Measurements from ENCODE around the gene MAPKAPK2.

Gene MAPKAPK2

GRCh38 chr1:206685334-206685768, 646 bp downstream of the MAPKAPK2 start:
- peak; percentile 24 for DNase-seq

- DNase-seq, result peak; percentile 55
Measured at GRCh38 chr1:206685769-206686477, 1.2 kb downstream of the MAPKAPK2 start.

- peak; percentile 24 for DNase-seq
Measured at GRCh38 chr1:206686478-206687249, 2.0 kb downstream of the MAPKAPK2 start.

- no peak for DNase-seq
Measured at GRCh38 chr1:206687251-206687914, 2.7 kb downstream of the MAPKAPK2 start.

- DNase-seq, result no peak
Measured at GRCh38 chr1:206687915-206688442, 3.3 kb downstream of the MAPKAPK2 start.

GRCh38 chr1:206690516-206690915, 5.8 kb downstream of the MAPKAPK2 start:
- no peak for DNase-seq

- DNase-seq, result no peak
Measured at GRCh38 chr1:206691604-206692003, 6.9 kb downstream of the MAPKAPK2 start.

GRCh38 chr1:206693029-206693428, 8.3 kb downstream of the MAPKAPK2 start:
- DNase-seq, result no peak

- DNase-seq, result no peak
Measured at GRCh38 chr1:206693592-206693991, 8.9 kb downstream of the MAPKAPK2 start.

GRCh38 chr1:206694171-206695124, 9.7 kb downstream of the MAPKAPK2 start:
- DNase-seq, result no peak

- DNase-seq, result no peak
Measured at GRCh38 chr1:206695733-206696132, 11.0 kb downstream of the MAPKAPK2 start.

- DNase-seq, result no peak
Measured at GRCh38 chr1:206696812-206697585, 12.3 kb downstream of the MAPKAPK2 start.

GRCh38 chr1:206698011-206698410, 13.3 kb downstream of the MAPKAPK2 start:
- no peak for DNase-seq

- no peak for DNase-seq
Measured at GRCh38 chr1:206699000-206699586, 14.4 kb downstream of the MAPKAPK2 start.

- no peak for DNase-seq
Measured at GRCh38 chr1:206699626-206700025, 14.9 kb downstream of the MAPKAPK2 start.

GRCh38 chr1:206700445-206701036, 15.8 kb downstream of the MAPKAPK2 start:
- no peak for DNase-seq

- DNase-seq, result no peak
Measured at GRCh38 chr1:206702260-206702659, 17.6 kb downstream of the MAPKAPK2 start.

GRCh38 chr1:206702803-206703202, 18.1 kb downstream of the MAPKAPK2 start:
- DNase-seq, result no peak

- peak; percentile 62 for DNase-seq
Measured at GRCh38 chr1:206703661-206704060, 19.0 kb downstream of the MAPKAPK2 start.

- DNase-seq, result no peak
Measured at GRCh38 chr1:206704226-206704625, 19.5 kb downstream of the MAPKAPK2 start.

GRCh38 chr1:206705191-206705590, 20.5 kb downstream of the MAPKAPK2 start:
- no peak for DNase-seq
